ENCODE results near the gene CERT1.

The CERT1 gene

DNA sequence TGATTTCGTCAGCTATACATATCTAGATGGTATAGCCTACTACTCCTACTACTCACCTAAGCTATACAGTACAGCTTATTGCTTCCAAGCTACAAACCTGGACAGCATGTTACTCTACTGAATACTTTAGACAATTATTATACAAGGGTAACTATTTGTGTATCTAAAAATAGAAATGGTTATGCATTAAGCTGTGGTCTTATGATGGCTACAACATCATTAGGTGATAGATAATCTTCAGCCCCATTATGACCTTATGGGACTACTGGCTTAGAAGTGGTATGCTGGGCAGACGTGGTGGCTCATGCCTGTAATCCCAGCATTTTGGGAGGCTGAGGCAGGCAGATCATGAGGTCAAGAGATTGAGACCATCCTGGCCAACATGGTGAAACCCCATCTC, 40.2 kb downstream of the CERT1 start:
- no peak for DNase-seq

DNA sequence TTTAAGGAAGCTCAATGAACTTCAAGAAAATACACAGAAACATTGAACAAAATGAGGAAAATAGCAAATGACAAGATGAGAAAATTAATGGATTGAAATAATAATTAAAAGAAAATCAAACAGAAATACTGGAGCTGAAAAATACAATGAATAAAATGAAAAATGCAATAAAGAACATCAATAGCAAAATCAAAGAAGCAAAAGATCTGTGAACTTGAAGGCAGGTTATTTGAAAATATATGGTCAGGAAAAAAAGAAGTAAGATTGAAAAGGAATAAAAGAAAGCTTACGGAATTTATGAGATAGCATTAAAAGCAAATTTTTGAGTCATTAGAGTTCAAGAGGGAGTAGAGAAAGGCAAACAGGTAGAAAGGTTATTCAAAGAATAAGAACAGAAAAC, 42.4 kb downstream of the CERT1 start:
- no peak for DNase-seq

DNA sequence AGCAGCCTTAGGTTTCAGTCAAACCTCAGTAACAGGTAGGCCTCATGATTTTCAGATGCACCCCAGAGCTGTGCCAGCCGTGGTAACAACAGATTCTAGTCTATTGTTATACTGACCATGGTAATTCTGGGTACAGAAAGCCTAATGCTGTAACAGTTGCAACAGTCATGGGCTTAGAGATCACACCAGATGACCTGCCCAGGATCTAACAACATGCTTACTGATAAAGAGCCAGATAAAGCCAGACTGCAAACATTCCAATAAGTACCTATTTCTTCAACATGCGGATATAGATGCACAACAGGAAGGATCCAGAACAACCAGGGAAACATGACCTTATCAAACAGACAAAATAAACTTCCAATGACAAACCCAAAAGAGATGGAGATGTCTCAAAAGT, 42.8 kb downstream of the CERT1 start:
- DNase-seq = no peak

DNA sequence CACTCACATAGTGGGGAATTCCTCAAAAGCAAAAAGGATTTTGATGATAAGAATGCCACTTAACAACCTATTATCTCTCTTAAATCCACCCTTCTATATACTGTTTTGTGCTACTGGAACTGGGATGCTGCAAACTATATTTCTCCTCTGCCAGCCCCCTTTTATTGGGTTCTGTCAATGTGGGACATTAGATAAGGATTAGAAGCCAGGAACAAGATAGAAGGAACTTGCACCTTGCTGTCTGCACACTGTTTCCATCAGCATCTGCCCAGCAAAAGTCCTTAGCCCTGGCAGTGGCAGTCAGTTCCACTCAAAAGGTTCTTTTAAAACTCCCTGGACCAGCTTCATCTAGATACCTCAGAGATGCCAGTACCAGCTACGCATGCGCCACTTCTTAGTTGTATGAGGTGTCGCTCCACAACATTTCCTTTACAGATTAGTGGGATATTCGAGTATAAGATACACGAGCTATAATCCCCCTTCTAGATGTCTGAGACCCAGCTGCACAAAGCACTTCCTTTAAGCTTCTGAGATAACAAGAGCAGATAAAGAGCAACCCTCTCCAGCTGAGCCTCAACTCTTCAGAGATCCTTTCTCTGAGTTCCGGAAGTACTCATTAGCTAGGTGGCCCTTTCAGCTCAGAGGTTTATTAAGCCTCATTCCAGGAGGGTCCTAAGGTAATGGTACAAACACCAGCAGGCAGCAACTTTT, 45.3 kb downstream of the CERT1 start:
- no peak for DNase-seq

DNA sequence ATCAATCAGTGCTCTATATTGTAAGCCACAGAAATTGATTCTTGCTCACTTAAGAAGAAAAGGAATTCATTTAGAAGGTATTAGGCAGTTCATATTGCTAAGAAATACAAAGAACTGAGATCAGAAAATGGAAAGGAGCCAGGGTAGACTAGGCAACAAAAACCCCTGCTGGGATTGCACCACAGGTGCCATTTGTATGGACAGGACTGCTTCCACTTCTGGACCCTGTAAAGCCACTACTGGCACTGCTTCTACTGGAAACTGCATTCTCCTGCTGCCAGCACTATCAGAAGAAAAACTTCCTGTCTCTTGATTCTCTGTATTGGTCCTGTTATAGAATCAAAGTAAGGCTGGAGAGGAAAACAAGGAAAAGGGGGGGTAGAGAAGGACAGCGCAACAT, 45.9 kb downstream of the CERT1 start:
- DNase-seq = peak; percentile 83

DNA sequence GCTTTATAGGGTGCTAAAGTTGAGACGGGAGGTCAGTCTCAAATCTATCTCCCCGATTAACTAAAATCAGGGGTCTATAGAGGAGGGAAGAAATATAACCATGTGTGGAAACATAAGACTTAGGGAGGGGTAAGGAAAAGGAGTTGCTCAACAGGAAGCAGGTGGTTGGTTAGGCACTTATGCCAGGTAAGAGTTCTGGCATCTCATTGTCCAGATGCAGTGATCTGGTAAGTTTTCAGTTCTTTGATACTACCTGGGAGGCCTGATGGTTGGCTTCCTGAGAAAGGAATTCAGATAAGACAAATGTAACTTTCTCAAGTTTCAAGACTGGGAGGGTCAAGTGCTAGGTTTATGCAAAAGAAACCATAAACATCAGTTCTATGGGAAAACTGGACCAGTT, 47.7 kb downstream of the CERT1 start:
- no peak for DNase-seq

DNA sequence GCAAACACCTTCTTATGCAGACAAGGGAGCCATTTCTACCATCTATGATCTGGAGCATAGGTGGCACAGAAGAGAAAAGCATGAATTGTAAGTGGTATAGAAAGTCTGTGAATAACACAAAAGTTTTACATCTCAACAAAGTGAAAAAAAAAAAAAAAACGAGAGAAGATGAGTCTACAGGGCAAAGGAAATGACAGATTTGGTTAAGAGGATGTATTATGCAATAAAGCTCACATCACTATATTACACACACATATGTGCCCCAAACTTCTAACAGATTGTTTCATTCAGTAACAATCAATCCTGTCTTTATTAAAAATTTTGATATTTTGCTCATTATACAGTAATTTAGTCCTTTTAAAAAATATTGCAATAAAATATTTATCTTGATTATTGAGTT, 49.8 kb downstream of the CERT1 start:
- DNase-seq = no peak

DNA sequence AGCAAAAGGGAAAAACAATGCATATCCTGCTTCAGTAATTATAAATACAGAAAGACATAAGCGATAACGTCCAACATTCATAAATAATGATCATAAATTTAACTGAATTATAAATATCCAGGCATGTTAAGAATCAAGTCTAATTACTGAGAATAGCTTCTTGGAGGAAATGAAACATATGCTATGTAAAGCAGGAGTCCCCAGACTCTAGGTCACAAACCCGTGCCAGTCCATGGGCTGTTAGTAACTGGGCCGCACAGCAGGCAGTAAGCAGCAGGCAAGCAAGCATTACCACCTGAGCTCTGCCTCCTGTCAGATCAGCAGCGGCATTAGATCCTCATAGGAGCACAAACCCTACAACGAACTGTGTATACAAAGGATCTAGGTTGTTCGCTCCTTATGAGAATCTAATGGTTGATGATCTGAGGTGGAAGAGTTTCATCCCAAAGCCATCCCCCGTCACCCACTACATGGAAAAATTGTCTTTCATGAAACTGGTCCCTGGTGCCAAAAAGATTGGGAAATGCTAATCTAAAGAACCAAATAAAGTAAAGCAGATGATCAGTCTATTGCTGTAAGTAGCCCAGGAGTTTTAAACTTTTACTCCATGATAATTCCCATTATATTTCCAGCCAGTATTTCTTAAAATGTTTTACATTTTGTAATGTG, 50.4 kb downstream of the CERT1 start:
- DNase-seq = peak; percentile 60

DNA sequence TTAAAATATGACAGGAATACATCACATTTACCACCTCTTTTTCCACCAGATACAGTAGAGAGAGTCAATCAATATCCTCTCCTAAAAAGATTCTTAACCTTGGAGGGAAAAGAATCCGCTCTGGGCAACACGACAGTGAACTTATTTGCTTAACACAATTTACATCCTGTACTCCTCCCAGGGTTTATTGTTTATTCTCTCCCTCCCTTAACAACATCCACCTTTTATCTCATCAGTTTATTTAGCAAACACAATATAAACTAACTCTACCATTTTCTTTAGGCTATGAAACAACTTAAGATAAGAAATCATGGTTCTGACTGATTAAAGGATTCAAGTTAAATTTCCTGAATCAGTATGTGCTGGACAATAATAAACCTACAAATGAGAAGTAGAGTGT, 50.9 kb downstream of the CERT1 start:
- DNase-seq = peak; percentile 12

DNA sequence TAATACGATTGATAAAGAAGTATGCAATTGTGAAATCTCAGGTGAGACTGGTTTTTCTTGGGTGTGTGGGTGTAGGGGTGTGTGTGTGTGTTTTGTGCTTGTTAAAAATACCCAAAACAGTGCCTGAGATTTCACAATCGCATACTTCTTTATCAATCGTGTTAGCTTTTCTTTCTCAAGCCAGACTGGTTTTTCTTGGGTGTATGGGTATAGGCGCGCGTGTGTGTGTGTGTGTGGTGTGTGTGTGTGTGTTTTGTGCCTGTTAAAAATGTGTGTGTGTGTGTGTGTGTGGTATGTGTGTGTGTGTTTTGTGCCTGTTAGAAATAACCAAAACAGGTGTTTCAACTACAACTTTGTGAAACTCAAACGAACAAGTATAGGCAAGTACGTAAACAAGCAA, 53.7 kb downstream of the CERT1 start:
- no peak for DNase-seq

DNA sequence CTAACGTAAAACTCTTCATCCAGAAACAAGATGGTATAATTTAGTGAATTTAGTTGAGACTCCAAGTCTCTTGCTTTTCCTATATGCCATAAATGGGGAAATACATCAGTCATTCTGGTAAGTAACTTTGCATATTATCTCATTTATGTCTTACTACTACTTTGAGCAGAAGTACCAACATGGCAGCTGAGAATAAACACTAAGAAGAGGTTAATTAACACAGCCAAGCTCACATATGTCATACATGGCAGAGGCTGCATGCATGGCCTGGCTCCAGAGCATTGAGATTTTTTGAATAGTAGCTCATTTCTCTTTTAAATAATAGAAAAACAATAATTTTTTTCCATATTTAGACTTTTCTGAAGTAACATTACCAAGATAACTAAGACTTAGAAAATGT, 54.3 kb downstream of the CERT1 start:
- DNase-seq = no peak

DNA sequence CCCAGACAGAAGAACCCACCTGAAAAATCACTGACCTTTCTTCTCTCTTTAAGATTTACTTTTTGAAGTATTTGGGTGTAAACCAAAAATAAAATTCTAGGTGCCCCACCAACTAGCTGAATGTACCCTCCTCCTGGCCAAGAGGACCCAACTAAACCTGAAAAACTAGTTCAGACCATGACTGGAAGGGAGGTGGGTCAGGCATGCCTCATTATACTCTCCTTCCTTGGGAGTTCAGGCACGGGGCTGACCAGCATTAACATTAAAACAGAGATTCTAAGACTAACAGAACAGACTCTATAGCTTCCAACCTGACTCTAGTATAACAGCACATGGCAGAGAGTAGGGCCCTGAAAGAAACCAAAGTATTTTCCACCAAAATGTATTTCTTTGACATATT, 61.4 kb downstream of the CERT1 start:
- no peak for DNase-seq

DNA sequence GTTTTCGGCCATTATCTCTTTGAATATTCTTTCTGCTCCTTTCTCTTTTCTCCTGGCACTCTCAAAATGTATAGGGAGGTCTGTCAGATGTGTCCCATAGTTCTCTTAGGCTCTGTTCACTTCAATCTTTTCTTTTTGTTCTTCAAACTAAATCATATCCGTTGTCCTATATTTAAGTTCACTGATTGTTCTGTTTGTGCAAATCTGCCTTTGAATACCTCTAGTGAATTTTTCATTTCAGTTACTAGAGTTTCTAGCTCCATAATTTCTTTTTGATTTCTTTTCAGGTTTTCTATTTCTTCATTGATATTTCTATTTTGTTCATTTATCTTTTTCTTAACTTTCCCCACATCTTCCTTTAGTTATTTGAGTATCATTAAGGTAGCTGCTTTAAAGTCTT, 65.4 kb downstream of the CERT1 start:
- no peak for DNase-seq

DNA sequence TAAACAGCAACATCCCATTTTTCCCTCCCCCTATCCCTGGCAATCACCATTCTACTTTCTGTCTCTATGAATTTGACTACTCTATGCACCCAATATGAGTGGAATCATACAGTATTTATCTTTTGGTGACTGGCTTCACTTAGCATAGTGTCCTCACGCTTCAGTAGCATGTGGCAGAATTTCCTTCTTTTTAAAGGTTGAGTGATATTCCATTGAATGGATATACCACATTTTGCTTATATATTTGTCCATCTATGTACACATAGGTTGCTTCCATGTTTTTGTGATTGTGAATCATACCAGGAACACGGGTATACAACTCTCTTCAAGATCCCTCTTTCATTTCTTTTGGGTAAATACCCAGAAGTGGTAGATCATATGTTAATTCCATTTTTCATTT, 69.9 kb downstream of the CERT1 start:
- no peak for DNase-seq

DNA sequence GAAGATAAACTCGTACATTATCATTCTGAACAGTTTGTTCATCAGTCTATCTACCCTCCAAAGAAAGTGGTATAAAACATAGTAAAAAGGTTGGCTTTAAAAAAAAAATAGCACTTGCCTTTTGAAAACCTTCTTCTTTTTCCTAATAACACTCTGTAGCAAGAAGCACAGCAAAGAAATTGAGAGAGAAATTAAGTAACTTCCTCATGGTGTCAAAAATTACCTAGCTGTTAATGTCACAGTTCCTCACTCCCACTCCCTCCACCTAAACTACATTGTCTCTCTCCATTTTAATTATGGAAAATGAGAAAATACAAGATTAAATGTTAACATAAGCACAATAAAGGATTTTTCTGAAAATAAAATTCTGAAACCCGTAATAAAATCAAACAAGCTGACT, 72.2 kb downstream of the CERT1 start:
- no peak for DNase-seq

DNA sequence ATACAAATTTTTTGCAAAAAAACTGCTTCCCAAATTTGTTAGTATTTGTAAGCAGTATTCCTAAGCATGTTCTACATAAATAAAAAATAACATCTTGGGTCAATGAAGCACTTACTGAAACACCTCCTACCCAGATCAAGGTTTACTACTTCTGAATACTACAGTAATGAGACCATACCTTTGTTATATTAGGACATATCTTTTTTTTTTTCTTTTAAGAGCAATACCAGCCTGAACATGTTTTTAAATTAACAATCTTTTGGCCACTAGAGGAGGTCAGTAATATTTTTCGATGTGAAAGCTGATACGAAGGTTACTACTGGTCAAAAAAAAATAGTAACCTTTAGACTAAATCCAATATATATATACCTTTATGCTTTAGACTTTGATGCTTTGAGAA, 72.7 kb downstream of the CERT1 start:
- DNase-seq = no peak

DNA sequence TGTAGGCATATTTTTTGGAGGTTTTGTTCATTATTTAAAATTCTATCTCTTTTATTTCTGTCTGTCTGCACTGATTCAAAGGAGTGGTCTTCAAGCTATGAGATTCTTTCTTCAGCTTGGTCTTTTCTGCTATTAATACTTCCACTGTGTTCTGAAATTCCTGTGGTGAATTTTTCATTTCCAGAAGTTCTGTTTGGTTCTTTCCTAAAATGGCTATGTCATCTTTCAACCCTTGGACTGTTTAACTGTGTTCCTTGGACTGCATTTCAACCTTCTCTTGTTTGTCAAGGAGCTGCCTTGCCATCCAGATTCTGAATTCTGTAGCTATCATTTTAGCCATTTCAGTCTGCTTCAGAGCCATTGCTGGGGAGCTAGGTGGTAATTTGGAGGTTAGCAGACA, 76.3 kb downstream of the CERT1 start:
- DNase-seq = no peak

DNA sequence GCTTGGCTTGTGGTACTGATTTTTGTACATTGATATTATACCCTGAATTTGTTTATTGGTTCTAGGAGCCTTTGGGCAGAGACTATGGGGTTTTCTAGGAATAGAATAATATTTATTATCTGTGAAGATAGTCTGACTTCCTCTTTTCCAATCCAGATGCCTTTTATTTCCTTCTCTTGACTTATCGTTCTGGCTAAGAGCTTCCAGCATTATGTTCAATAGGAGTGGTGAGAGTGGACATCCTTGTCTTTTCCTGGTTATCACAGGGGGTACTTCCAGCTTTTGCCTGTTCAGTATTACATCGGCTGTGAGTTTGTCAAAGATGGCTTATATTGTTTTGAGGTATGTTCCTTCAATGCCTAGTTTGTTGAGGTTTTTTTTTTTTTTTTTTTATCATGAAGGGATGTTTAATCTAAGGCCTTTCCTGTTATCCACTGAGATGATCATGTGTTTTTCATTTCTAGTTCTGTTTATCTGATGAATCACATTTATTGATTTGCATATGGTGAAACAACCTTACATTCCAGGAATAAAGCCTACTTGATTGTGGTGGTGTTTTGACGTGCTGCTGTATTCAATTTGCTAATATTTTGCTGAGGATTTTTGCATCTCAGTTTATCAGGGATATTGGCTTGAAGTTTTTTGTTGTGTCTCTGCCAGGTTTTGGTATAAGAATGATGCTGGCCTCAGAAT, 77.5 kb downstream of the CERT1 start:
- no peak for DNase-seq

DNA sequence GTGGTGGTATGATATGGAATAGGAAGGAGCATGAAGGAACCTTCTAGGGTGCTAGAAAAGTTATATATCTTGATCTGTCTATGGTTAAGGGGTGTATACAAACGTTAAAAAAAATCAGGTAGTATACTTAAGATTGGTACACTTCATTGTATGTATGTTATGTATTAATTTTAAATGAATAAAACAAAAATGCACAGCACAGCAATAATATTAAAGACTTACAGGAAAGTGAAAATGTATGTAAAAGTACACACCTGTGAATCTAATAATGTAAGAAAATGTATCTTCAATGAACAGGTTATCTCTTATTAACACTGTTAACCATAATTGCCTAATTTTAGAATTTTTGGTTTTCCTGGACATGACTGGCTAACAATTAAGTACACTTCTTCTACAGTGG, 97.2 kb downstream of the CERT1 start:
- no peak for DNase-seq

DNA sequence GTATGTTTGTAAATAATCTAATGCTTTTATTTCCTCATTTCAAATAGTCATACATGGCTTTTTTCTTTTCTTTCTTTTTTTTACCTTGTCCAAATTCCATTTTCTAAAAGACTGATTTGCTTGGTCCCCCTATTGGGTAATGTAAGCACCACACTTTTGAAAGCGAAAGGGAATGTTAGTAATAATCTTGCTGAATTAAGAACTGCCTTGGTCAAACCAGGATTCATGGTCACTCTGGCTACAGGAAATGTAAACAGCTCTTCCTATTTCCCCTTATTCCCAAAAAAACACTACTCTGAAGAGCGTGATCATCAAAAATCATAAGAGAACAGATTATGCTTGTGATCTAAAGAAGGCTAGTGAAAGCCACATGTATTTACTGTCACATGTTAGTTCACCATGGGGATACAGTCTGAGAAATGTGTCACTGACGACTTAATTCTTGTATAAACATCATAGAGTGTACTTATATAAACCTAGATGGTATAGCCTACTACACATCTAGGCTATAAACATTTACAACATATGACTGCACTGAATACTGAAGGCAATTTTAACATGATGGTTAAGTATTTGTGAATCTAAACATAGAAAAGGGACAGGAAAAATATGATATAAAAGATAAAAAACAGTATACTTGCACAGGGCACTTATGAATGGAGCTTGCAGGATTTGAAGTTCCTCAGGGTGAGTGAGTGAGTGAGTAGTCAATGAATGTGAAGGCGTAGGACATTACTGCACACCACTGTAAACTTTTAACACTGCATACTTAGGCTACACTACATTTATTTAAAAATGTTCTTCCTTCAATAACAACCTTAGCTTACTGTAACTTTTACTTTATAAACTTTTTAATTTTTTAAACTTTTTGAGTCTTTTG, 99.1 kb downstream of the CERT1 start:
- DNase-seq = no peak

DNA sequence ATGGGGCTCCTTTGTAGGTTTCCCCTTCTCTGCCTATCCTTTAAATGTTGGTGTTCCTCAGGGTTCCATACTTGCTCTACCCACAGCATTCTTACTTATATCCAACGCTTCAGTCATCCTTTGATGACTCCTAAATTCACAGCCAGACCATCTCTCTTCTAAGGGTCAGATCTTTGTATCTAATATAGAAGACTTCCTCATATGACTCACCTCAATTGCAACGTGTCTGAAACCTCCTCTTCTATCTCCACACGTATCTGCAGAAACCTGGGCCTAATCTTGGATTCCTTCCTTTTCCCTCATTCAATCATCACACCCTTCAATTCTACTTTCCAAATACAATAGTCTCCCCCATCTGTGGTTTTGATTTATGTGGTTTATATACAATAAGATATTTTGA, 106.1 kb downstream of the CERT1 start:
- no peak for DNase-seq

DNA sequence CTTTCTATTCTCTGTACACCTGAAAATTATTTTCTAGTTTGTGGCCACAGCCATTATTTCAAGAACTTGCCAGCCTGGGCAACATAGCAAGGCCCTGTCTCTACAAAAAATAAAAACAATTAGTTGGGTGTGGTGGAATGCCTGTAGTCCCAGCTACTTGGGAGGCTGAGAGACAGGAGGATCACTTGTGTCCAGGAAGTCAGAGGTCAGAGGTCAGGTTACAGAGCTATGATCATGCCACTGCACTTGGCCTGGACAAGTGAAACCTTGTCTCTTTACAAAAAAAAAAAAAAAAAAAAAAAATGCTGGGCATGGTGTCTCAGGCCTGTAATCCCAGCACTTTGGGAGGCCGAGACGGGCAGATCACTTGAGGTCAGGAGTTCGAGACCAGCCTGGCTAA, 116.2 kb downstream of the CERT1 start:
- no peak for DNase-seq

DNA sequence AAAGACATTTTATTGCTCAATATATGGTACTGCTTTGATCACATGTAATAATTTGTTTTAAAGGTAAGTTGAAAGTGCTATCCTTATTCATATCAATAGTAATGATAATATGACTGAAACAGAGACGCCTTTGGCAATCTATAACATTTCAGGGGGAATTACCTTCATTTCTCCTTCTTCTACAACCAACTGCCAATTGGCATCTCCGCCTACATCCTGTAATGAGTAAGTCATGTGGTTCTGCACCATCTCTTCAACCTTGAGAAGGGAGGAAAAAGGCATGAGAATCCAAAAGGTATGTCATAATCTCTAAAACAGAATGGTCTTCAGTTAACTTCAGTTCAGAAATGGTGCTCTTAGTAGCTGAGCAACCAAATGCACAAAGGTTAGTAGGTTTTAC, 122.0 kb downstream of the CERT1 start:
- no peak for DNase-seq

DNA sequence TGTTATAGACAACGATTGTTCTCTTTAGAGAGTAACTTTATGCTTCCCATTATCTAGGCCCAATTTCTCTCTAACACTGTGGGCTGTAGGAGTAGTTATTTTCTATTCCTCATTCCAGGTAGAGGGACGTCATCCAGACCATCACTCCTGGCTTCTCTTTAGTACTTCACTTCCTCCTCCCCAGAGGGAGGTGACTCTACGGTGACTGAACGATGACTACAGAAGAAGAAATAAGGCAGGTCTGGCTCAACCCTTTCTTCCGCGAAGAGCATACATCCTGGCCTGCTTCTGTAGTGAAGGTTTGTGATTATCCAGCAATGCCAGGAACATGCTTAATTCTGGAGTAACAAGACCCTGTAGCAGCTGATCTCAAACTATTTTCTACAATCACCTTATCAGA, 123.6 kb downstream of the CERT1 start:
- DNase-seq = no peak
